B cell (primary cell): ENCODE results near the gene MAMDC4. TPM values are rescaled to one million over a fixed set of nuclear protein-coding genes. Genes with fewer than 3 reads are reported as not detected.
A peak's percentile ranks its signal among the peaks of the same experiment; 100 is the strongest.

Experiments used
- ATAC-seq: fragments of 200-7000 bp; cut with Tn5 transposase; one replicate; pipeline ENCODE4 v1.10.0; 2021; ENCODE audit warnings: low read depth, mild to moderate bottlenecking, moderate number of reproducible peaks, moderate library complexity
- CTCF ChIA-PET: fragments of 350-600 bp; sonication (Branson Sonifier 250); formaldehyde crosslinking; loops from one replicate; lab custom pipeline; 2021; ENCODE audit warnings: antibody characterized with exemption, inconsistent platforms; lab: Charles Lee
- POLR2A ChIA-PET: fragments of 350-600 bp; sonication (Branson Sonifier 250); formaldehyde crosslinking; loops from one replicate; lab custom pipeline; 2021; ENCODE audit warnings: antibody characterized with exemption; lab: Charles Lee
- DNase-seq: peaks from one replicate; pipeline ENCODE4 v3.0.0; 2013
- H2AFZ ChIP-seq: 2 replicates; pipeline ENCODE4 v1.6.1; 2012; ENCODE audit warnings: mild to moderate bottlenecking, low read depth, low read length; ENCODE audit not compliant: insufficient read depth, poor library complexity, severe bottlenecking
- H3K27ac ChIP-seq, 2 donors: 1 replicate in 1 of 2; 2 replicates in 1 of 2; pipeline ENCODE4 v1.5.1; 2012 to 2013; ENCODE audit warnings: low read length in 2 of 2, mild to moderate bottlenecking in 2 of 2, moderate library complexity in 1 of 2
- H3K27me3 ChIP-seq, 4 experiments: fragments of 200-600 bp in 1 of 4; sonication (generic) in 1 of 4; replicated peaks in 1 of 4; 1 replicate in 2 of 4; 2 replicates in 2 of 4; pipeline versions ENCODE4 v1.6.1 to v1.7.0; 2013 to 2016; ENCODE audit warnings: low read length in 3 of 4, mild to moderate bottlenecking in 2 of 4, mixed read lengths in 1 of 4, moderate library complexity in 1 of 4; ENCODE audit not compliant: insufficient read depth in 4 of 4, control insufficient read depth in 3 of 4; ENCODE audit errors: control extremely low read depth in 1 of 4
- H3K36me3 ChIP-seq, 2 experiments: replicated peaks in 1 of 2; 1 replicate in 1 of 2; 2 replicates in 1 of 2; pipeline versions ENCODE4 v1.6.1 to v1.7.1; 2013; ENCODE audit warnings: low read length in 1 of 2; ENCODE audit not compliant: insufficient read depth in 2 of 2, control insufficient read depth in 1 of 2; ENCODE audit errors: control extremely low read depth in 1 of 2, extremely low read depth in 1 of 2
- H3K4me1 ChIP-seq, 2 donors: fragments of 200-600 bp in 1 of 2; sonication (generic) in 1 of 2; 1 replicate in 1 of 2; 2 replicates in 1 of 2; pipeline versions ENCODE4 v1.5.1 to v1.6.1; 2013 to 2017; ENCODE audit warnings: low read length in 2 of 2; ENCODE audit not compliant: control insufficient read depth in 2 of 2, insufficient read depth in 2 of 2
- H3K4me2 ChIP-seq: replicated peaks from 2 replicates; pipeline ENCODE3; 2012; ENCODE audit warnings: mild to moderate bottlenecking, low read depth, low read length; ENCODE audit not compliant: poor library complexity, severe bottlenecking
- H3K4me3 ChIP-seq, 5 experiments: fragments of 200-600 bp in 1 of 5; sonication (generic) in 1 of 5; 1 replicate in 3 of 5; 2 replicates in 2 of 5; pipeline versions ENCODE4 v1.5.1 to v1.7.0; 2011 to 2016; ENCODE audit warnings: low read length in 4 of 5, mild to moderate bottlenecking in 4 of 5, low read depth in 2 of 5, control low read depth in 1 of 5, moderate library complexity in 1 of 5; ENCODE audit not compliant: insufficient read depth in 1 of 5; ENCODE audit errors: control extremely low read depth in 1 of 5, extremely low read depth in 1 of 5
- H3K79me2 ChIP-seq: fragments of 200-600 bp; sonication (generic); one replicate; pipeline ENCODE4 v1.6.0; 2016; ENCODE audit warnings: low read length; ENCODE audit not compliant: control insufficient read depth, insufficient read depth
- H3K9ac ChIP-seq: fragments of 200-600 bp; sonication (generic); 2 replicates; pipeline ENCODE4 v1.6.1; 2017; ENCODE audit warnings: mild to moderate bottlenecking, low read length, moderate library complexity
- H3K9me3 ChIP-seq, 3 donors: one replicate each; pipeline versions ENCODE4 v1.6.1 to v1.7.1; 2013; ENCODE audit warnings: low read length in 2 of 3; ENCODE audit not compliant: control insufficient read depth in 2 of 3, insufficient read depth in 1 of 3; ENCODE audit errors: control extremely low read depth in 1 of 3
- H4K20me1 ChIP-seq: 2 replicates; pipeline ENCODE4 v1.6.0; 2012; ENCODE audit warnings: mild to moderate bottlenecking, low read length; ENCODE audit not compliant: insufficient read depth, control insufficient read depth, poor library complexity, severe bottlenecking
- H3K27ac Mint-ChIP-seq: one replicate; pipeline ENCODE4 v1.8.0; 2021; ENCODE audit warnings: mixed read lengths
- H3K27me3 Mint-ChIP-seq: one replicate; pipeline ENCODE4 v1.8.0; 2021; ENCODE audit warnings: mixed read lengths
- H3K4me1 Mint-ChIP-seq: one replicate; pipeline ENCODE4 v1.8.0; 2021; ENCODE audit warnings: mixed read lengths
- H3K4me3 Mint-ChIP-seq: one replicate; pipeline ENCODE4 v1.8.0; 2021; ENCODE audit warnings: mixed read lengths
- H3K9me3 Mint-ChIP-seq: one replicate; pipeline ENCODE4 v1.8.0; 2022; ENCODE audit warnings: mixed read lengths; ENCODE audit not compliant: insufficient read depth
- EZH2 ChIP-seq: IDR thresholded peaks from 2 replicates; pipeline ENCODE4 v1.6.1; 2012; ENCODE audit warnings: borderline replicate concordance, low read depth, mild to moderate bottlenecking, moderate library complexity, low read length; ENCODE audit not compliant: insufficient read depth, poor library complexity, severe bottlenecking
- WGBS: methylation state at CpG from one replicate; pipeline ENCODE4 v1.1.5; 2013; ENCODE audit warnings: missing lambda C conversion rate; ENCODE audit not compliant: insufficient coverage; 5-methylcytosine and 5-hydroxymethylcytosine counted together
- intact Hi-C: fragments of 100-400 bp; cut with micrococcal nuclease; formaldehyde crosslinking; loops from one replicate; pipeline ENCODE4 v1.10.0; 2022
- polyA plus RNA-seq: library from polyadenylated mRNA; depleted of rRNA; stranded (reverse); fragments of >200 nt; gene quantifications from 2 replicates; pipeline ENCODE4 v1.2.3, GENCODE V29; 2012
- total RNA-seq, 2 donors: library from RNA; stranded (reverse); fragments of 120-200 nt in 1 of 2; gene quantifications; 1 replicate in 1 of 2; 2 replicates in 1 of 2; pipeline versions ENCODE4 v1.2.3 to v1.2.4, GENCODE V29; 2013 to 2022
- TF ChIP-seq, protein P1 (sequence below): fragments of 200-600 bp; IDR thresholded peaks from one replicate; pipeline ENCODE4 v1.8.0; 2022; ENCODE audit warnings: antibody characterized with exemption, mild to moderate bottlenecking

Gene MAMDC4
- total and polyA plus RNA-seq, 2 donors (not counting 1 experiment from before 2014, with no cell fraction given): 5.4 to 6.8 TPM

GRCh38 chr9:136854113-136854841 is 2.1 kb downstream of the MAMDC4 start:
- H3K4me3 ChIP-seq: no peak overlapping the region
- TF ChIP-seq, protein P1, sequence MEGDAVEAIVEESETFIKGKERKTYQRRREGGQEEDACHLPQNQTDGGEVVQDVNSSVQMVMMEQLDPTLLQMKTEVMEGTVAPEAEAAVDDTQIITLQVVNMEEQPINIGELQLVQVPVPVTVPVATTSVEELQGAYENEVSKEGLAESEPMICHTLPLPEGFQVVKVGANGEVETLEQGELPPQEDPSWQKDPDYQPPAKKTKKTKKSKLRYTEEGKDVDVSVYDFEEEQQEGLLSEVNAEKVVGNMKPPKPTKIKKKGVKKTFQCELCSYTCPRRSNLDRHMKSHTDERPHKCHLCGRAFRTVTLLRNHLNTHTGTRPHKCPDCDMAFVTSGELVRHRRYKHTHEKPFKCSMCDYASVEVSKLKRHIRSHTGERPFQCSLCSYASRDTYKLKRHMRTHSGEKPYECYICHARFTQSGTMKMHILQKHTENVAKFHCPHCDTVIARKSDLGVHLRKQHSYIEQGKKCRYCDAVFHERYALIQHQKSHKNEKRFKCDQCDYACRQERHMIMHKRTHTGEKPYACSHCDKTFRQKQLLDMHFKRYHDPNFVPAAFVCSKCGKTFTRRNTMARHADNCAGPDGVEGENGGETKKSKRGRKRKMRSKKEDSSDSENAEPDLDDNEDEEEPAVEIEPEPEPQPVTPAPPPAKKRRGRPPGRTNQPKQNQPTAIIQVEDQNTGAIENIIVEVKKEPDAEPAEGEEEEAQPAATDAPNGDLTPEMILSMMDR: no peak
- TF ChIP-seq EZH2: no peak
- Mint-ChIP-seq H3K9me3 (no peaks in the 10 kb centered on the region), H3K27ac (no peak overlapping the region), H3K4me3 (no peak overlapping the region), H3K27me3 (no peaks in the 10 kb centered on the region), H3K4me1 (peaks cover 5% of the 10 kb centered on the region)
- H3K79me2 ChIP-seq: peaks cover 2% of the 10 kb centered on the region
- H3K27me3 ChIP-seq: no peaks in the 10 kb centered on the region
- peaks cover 17% of the 10 kb centered on the region for H4K20me1 ChIP-seq
- H2AFZ ChIP-seq: no peak overlapping the region
- no peak for ATAC-seq
- 83% methylated on average over 29 of the region's 30 CpGs for WGBS
- peaks cover 0 to 4% of the 10 kb centered on the region in 2 experiments for H3K36me3 ChIP-seq
- peak; percentile 27 for DNase-seq
- H3K9me3 ChIP-seq: no peaks in the 10 kb centered on the region
- no peak overlapping the region for H3K27ac ChIP-seq
- POLR2A ChIA-PET: no interaction called here
- CTCF ChIA-PET: no interaction called here
- H3K4me2 ChIP-seq: no peak overlapping the region
- H3K4me1 ChIP-seq: peaks cover 6 to 9% of the 10 kb centered on the region in 2 donors
- intact Hi-C loops: no loop called here
- H3K9ac ChIP-seq: no peak overlapping the region

- WGBS: 95% methylated on average over 23 of the region's 23 CpGs
- Mint-ChIP-seq H3K27me3 (no peaks in the 10 kb centered on the region), H3K4me3 (no peak overlapping the region), H3K9me3 (no peaks in the 10 kb centered on the region), H3K27ac (no peak overlapping the region), H3K4me1 (no peaks in the 10 kb centered on the region)
- H3K9ac ChIP-seq: no peak overlapping the region
- intact Hi-C loops: no loop called here
- peaks cover 14% of the 10 kb centered on the region for H4K20me1 ChIP-seq
- ATAC-seq (no peak), DNase-seq (peak; percentile 20)
- H3K4me1 ChIP-seq: peaks cover 3 to 9% of the 10 kb centered on the region in 2 donors
- no peak overlapping the region for H3K4me3 ChIP-seq
- H3K79me2 ChIP-seq: peaks cover 2% of the 10 kb centered on the region
- H2AFZ ChIP-seq: no peak overlapping the region
- no peak overlapping the region for H3K27ac ChIP-seq
- H3K9me3 ChIP-seq: no peaks in the 10 kb centered on the region
- peaks cover 0 to 4% of the 10 kb centered on the region in 2 experiments for H3K36me3 ChIP-seq
- TF ChIP-seq, protein P1: no peak
- TF ChIP-seq EZH2: no peak
- ChIA-PET CTCF (no interaction called here), POLR2A (no interaction called here)
- H3K4me2 ChIP-seq: no peak overlapping the region
- H3K27me3 ChIP-seq: no peaks in the 10 kb centered on the region
Measured at GRCh38 chr9:136854842-136855460, 2.8 kb downstream of the MAMDC4 start.
